GM18861 (cell line): ENCODE data around the gene ZNF791.
"Not testable (repeated sequence)": the region's sequence is repeated elsewhere in the genome, so short reads cannot be mapped to it uniquely, and the experiment has no call there.

Experiments
- ATAC-seq: cut with Tn5 transposase; IDR thresholded peaks from one replicate; pipeline ENCODE4 v1.9.1; 2021; ENCODE audit not compliant: unreplicated experiment

The ZNF791 gene

DNA sequence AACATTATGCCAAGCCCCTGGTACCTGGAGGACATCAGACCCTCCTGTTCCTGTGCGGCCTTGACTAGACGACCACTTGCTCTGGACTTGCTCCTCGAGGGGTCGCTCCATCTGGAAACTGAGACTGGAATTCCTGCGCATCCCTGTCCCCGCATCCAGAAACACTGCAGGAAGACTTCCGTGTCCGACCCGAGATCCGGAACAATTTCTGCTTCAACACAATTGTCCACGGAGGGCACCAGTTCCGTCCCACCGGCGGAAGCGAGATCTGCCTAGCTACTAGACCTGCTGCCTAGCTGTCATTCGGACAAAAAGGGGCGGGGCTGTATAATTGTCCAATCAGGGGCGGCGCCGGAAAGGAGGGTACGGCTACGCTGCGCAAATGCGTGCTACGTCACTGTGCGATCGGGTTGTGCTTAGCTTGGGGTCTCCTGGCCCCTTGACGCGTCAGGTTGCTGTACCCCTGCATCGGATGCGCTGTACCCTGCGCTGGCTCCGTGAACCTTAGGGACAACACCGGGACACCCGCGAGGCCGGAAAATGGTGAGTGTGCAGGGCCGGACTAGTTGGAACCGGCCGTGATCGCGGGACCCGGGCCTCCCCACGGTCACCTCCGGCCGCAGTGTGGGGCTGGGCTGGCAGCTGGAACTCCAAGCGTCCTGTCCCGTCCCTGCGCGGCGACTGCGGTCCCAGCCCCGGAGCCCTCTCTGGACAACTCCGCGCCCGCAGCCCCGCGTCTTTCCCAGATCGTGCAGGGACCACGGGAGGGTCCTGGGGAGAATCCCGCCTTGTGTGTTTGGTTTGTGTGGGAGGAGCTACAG lies at the start of gene ZNF791, which contains the start of gene ZNF490:
Gene ZNF791, plus strand, starts transcription at position 381 of the 821 bp plus-strand sequence. Its CDS starts 160 bp downstream, at position 541.
Gene ZNF490, minus strand, starts transcription at position 274 of the 821 bp plus-strand sequence. Its CDS starts 133 bp downstream, at position 141.
- peak; percentile 62 for ATAC-seq

DNA sequence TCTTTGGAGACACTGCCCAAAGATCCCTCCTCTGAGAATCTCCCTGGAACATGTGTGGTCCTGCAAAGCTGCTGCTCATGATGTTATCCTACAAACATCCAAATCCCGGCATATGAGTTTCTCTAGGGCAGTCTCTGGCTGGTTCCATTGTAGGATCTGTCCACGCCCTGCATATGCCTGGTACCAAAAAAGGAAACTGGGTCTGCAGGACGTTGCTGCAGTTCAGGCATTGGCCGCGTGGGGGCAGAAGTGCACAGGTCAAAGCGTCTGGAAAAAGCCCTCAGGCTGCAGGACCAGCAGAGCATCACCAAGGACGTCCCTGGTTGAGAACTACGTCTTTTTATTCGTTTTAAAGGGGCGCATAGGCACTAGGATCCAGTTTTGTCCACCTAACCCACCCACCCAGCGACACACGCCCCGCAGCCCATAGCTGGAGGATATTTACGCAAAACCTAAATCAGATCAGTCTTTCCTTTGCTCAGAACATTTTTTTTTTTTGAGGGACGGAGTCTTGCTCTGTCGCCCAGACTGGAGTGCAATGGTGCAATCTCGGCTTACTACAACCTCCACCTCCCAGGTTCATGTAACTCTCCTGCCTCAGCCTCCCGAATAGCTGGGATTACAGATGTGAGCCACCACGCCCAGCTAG lies 46.6 kb upstream of the ZNF791 start:
- no peak for ATAC-seq

DNA sequence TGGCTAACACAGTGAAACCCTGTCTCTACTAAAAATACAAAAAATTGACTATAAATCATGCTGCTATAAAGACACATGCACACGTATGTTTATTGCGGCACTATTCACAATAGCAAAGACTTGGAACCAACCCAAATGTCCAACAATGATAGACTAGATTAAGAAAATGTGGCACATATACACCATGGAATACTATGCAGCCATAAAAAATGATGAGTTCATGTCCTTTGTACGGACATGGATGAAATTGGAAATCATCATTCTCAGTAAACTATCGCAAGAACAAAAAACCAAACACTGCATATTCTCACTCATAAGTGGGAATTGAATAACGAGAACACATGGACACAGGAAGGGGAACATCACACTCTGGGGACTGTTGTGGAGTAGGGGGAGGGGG lies 44.3 kb upstream of the ZNF791 start:
- ATAC-seq, result not testable (repeated sequence)

DNA sequence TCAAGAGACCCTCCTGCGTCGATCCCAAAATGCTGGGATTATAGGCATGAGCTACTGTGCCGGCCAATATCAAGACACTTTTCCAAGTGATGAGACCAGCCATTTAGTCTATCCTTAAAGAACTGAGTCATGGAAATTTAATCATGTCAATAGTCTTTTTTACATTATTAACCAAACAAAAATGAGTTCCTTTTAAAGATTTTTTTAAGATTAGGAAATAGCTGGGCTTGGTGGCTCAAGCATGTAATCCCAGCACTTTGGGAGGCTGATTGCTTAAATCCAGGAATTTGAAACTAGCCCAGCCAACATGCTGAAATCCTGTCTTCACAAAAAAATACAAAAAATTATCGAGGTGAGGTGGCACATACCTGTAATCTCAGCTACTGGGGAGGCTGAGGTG lies 42.8 kb upstream of the ZNF791 start:
- ATAC-seq, result no peak

DNA sequence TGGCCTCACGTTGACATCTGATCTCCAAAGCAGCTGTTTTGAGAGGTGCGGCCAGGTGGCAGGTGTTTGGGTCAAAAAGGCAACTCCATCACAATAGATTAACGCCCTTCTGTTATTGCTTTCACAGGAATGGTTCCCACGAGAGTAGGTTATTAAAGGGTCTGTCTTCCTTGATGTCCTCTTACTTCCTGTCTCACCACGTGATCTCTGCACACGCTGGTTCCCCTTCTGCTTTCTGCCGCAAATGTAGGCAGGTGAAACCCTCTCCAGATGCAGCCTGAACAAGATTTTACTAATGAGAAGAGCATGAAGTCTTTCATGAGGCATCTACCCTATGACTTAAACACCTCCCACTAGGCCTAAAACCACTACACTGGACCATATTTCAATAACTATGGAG lies 36.7 kb upstream of the ZNF791 start:
- no peak for ATAC-seq

DNA sequence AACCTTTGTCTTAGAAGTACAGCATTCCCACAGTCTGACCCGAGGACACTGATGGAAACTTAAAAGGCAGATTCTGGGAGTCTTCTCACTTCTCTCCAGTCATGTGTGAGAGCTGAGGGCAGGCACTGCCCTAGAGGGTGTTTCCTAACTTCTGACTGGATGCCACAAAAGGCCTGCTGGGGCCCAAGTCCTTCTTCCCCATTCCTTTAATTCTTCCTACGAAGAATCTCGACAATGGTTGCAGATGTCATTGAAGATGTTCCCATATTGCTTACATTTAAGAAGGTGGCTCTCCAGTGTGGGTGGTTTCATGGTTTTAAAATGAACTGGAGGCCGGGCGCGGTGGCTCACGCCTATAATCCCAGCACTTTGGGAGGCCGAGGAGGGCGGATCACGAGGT lies 32.1 kb upstream of the ZNF791 start:
- no peak for ATAC-seq

DNA sequence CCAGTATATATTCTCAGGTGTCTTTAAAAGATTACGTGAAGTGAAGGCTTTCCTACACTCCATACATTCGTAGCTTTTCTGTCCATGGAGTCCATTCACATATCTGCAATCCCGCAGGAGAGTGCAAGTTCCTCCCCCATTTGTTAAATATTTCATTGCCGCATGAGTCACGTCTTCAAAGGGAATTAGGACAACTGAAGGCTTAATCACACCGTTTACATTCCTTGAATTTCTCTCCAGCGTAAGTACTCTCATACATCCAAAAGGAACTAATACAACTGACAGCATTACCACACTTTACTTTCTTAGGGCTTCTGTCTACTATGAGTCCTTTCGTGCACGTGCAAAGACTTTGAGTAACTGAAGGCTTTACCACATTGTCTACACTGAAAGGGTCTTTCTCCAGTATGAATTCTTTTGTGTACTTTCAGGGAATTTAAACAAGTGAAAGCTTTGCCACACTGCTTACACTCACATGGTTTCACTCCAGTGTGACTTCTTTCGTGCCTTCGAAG lies 30.5 kb upstream of the ZNF791 start:
- ATAC-seq, result no peak

DNA sequence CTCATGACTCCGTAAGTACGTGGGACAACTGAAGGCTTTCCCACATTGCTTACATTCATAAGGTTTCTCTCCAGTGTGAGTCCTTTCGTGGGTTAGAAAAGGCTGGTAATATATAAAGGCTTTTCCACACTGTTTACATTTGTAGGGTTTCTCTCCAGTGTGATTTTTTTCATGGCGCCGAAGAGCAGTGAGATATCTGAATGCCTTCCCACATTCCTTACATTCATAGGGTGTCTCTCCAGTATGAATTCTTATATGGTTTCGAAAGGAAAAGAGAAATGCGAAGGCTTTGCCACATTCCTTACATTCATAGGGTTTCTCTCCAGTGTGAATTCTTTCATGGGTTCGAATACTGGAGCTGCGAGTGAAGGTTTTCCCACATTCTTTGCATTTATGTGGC lies 29.6 kb upstream of the ZNF791 start:
- ATAC-seq, result no peak

DNA sequence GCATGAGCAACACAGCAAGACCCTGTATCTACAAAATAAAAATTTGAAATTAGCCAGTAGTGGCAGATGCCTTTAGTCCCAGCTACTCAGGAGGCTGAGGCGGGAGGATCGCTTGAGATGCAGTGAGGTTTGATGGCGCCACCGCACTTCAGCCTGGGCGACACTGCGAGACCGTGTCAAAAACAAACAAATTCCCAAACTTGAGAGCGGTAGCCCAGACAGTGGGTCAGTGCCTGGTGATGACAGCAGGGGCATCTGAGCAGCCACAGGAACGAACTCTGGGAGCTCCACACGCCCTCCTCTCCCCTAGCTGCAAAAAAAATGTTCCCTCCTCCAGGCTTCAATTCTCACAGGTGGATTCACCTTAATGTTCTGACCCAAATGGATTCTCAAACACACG lies 14.2 kb upstream of the ZNF791 start:
- ATAC-seq, result no peak

DNA sequence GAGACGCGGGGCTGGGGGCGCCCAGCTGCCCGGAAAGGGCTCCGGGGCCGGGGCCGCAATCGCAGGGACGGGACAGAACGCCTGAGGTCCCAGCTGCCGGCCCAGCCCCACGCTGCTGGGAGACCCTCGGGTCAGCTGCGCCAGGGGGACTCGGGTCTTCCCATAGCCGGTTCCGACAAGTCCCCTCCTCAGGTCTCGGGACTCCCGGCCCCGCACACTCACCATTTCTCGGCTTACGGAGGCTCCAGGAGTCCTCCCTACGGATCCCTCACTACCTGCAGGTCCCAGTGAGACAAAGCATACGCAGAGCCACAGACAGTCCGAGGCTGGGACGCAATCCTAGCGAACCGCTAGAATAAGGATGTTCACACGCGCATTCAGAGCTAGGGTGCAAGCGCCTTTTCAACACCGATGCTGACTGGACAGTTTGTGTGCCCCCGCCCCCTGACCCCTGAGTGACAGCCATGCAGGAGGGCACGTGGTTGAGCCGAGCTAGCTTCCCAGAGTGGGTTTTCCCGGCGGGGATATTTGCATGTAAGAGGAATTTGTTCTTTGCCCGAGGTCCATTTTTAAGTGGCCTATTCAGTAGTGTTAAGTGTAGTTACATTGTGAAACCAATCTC lies 13.7 kb upstream of the ZNF791 start:
- no peak for ATAC-seq

DNA sequence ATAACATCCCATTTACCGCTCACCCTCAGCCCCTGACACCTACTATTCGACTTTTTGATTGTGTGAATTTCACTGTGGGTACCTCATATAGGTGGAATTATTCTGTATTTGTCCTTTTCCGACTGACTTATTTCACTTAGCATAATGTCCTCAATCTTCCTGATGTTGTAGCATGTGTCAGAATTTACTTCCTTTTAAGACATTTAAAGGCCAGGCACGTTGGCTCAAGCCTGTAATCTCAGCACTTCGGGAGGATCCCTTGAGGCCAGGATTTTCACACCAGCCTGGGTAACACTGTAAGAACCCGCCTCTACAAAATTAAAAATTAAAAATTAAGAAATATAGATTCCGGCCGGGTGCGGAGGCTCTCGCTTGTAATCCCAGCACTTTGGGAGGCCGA lies 13.1 kb upstream of the ZNF791 start:
- no peak for ATAC-seq

DNA sequence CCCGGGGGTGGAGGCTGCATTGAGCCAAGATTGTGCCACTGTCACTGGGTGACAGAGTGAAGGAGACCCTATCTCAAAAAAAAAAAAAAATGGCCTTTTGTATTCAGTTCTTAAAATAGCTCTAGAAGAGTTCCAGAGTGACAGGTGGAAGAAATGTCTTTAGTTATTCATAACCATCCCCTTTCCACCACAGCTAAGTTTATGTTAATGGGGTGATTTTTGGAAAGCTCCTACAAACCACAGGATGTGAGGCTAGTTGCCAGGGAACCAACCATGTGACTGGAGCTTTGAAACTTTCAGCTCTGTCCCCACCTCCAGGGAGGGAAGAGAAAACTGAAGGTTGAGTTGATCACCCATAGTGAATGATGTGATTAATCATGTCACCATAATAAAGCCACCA lies 7.0 kb upstream of the ZNF791 start:
- ATAC-seq, result no peak

DNA sequence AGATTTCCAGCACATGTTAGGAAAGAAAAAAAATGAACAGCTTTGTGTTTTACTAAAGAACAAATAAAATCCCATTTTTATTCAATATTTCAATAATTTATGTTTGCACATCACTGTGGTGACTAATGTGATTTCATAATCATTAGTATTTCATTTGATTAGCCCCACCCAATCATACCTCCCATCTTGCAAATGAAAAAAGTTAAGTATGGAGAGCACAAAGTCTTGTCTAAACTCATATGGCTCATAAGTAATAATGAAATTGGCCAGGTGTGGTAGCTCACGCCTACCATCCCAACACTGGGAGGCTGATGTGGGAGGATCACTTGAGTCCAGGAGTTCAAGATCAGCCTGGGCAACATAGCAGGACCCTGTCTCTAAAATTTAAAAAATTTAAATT lies 3.9 kb upstream of the ZNF791 start:
- ATAC-seq, result no peak

DNA sequence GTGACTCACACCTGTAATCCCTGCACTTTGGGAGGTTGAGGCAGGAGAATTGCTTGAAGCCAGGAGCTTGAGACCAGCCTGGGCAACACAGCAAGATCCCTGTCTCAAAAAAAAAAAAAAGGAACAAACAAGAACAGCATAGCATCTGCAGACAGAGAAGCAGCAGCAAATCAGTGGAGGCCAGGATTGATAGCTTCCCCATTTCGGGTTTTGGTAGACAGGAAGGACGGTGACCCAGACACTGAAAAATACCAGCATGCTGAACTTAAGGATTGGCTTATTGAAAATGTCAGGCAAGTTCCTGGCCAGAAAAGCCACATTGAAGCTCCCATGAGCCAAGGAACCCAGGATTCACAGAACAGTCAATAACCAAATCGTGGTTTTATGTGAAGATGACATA lies 3.1 kb upstream of the ZNF791 start:
- no peak for ATAC-seq

DNA sequence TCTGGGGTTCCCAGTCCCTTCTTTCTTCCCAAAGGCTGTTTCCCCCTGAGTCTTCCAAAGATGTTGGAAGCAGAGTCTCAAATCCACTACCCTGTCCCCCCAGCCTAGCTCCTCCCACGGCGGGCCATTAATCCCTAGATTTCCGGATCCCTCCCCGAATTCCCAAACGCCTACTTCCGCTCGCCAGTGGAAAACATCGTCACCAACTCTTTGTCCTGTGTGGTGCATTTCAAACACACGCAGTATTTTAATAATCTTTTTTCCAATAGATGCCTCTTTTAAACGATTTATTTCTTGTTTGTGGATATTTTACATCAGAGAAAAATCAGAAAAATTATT lies 610 bp downstream of the ZNF791 start:
- ATAC-seq, result no peak

DNA sequence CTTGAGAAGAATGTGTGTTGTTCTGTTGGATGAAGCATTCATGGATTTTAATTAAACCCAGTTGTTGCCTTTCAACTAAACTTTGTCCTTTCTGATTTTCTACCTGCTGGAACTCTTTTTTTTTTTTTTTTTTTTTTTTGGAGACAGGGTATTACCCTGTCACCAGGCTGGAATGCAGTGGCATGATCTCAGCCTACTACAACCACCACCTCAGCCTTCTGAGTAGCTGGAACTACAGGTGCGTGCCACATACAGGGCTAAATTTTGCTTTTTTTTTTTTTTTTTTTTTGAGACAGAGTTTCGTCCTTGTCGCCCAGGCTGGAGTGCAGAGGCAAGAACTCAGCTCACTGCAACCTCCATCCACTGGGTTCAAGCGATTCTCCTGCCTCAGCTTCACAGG lies 6.9 kb downstream of the ZNF791 start:
- ATAC-seq, result no peak

DNA sequence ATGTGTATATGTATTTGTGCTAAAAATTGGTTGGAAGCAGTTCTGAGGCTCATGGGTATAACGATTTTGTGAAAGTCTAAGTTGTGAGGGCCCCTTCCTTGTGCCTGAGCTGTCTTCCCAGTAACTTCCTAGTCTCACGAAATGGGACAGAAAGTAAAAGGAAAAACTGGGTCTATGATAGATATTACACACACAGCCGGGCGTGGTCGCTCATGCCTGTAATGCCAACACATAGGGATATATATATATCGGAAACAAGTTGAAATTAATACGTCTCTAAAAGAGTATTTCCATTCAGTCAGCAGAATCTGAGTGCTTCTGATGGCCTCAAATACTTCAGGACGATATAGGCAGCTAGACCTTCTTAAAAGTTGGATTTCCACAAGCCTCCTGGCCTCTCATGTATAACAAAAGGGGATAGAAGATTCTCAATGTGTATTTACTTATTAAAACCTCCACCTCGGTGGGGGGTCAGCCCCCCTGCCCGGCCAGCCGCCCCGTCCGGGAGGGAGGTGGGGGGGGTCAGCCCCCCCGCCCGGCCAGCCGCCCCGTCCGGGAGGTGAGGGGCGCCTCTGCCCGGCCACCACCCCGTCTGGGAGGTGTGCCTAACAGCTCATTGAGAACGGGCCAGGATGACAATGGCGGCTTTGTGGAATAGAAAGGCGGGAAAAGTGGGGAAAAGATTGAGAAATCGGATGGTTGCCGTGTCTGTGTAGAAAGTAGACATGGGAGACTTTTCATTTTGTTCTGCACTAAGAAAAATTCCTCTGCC lies 10.7 kb downstream of the ZNF791 start:
- not testable (repeated sequence) for ATAC-seq

DNA sequence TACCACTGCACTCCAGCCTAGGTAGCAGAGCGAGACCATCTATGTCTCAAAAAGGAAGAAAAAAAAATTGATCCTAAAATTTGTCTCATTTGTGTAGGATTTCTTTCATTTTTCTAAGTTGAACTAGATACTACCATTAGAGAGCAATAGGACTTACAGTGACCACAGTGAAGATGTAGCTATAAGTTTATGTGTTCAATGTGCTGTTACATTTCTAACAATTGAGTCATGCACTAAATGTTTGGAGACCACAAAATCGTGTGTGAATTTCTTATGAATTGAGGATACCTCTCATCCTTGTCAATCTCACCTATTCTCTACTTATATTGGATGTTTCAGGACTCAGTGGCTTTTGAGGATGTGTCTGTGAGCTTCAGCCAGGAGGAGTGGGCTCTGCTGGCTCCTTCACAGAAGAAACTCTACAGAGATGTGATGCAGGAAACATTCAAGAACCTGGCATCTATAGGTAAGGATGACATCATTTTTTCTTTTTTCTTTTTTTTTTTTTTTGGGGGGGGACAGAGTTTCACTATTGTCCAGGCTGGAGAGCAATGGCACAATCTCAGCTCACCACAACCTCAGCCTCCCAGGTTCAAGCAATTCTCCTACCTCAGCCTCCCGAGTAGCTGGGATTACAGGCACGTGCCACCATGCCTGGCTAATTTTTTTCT lies 12.8 kb downstream of the ZNF791 start:
- no peak for ATAC-seq

DNA sequence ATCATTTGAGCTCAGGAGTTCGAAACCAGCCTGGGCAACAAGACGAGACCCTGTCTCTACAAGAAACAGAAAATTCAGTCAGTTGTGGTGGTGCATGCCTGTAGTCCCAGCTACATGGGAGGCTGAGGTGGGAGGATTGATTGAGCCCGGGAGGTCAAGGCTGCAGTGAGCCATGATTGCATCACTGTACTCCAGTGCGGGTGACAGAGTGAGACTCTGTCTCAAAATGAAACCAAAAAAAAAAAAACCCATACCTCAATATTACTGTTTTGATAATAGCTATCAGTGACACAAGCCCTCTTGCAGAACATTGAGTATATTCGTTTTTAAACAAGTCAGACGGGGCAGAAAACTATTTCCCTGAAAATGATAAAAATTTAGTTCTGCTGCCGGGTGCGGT lies 16.2 kb downstream of the ZNF791 start:
- no peak for ATAC-seq
